Mucosa of rectum (tissue), 2 donors: Measurements from ENCODE around the gene CAMK2B.

ENCODE experiments used
- H3K27ac ChIP-seq, 2 donors: one replicate each; pipeline ENCODE4 v1.7.0; 2013; ENCODE audit warnings: inconsistent platforms in 2 of 2, low read depth in 2 of 2, low read length in 2 of 2
- H3K27me3 ChIP-seq, 2 donors: one replicate each; pipeline ENCODE4 v1.7.0; 2013; ENCODE audit warnings: low read length in 2 of 2; ENCODE audit not compliant: control insufficient read depth in 2 of 2, insufficient read depth in 2 of 2
- H3K36me3 ChIP-seq, 2 donors: one replicate each; pipeline ENCODE4 v1.7.0; 2013; ENCODE audit warnings: low read length in 2 of 2; ENCODE audit not compliant: control insufficient read depth in 2 of 2, insufficient read depth in 2 of 2
- H3K4me1 ChIP-seq, 2 donors: one replicate each; pipeline ENCODE4 v1.7.0; 2013; ENCODE audit warnings: low read length in 2 of 2, mild to moderate bottlenecking in 1 of 2; ENCODE audit not compliant: control insufficient read depth in 2 of 2, insufficient read depth in 2 of 2
- H3K4me3 ChIP-seq, 2 donors: one replicate each; pipeline ENCODE4 v1.7.0; 2013; ENCODE audit warnings: low read length in 2 of 2
- H3K9ac ChIP-seq, 2 donors: one replicate each; pipeline ENCODE4 v1.7.0; 2013; ENCODE audit warnings: low read length in 2 of 2, low read depth in 1 of 2, mild to moderate bottlenecking in 1 of 2
- H3K9me3 ChIP-seq, 2 donors: one replicate each; pipeline ENCODE4 v1.7.0; 2013; ENCODE audit warnings: low read length in 2 of 2; ENCODE audit not compliant: control insufficient read depth in 2 of 2
- donor health status: healthy.
- donor health status: Normal muscosa, but diverticular disease.

CAMK2B gene

DNA sequence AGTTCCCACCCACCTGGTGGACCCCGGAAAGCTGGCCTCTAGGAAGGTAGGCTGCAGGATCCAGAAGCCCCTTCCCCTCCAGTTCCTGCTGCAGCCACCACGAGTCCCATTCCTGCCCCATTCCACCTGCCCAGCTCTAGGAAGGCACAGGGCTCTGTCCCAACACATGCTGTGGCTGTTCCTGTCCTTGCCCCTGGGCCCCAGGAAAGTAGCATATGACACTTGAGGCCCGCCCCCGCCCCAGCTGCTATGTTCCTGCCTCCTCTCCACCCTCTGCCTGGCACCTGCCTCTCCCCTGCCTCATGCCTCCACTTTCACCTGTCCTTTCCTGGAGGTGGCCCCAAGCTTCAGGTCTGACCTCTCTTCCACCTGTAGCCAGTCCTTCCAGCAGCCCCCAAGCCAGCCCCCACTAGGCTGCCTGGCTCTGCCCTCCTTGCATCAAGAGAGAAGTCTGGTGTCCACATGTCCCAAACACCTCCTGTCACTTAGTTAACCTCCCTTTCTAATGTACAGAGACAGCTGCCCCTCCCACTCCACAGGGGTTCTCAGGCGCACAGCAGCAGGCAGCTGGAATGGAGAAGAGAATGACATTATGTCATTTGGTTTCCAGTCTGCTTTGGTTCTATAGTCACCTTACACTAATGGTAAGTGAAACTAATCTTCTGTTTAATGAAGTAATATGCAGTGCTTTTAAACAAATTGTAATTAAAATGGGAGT is 101.9 kb downstream of the CAMK2B start:
- Histone ChIP-seq H3K4me3 (no peak overlapping the region), H3K36me3 (no peaks in the 10 kb centered on the region), H3K27me3 (no peaks in the 10 kb centered on the region), H3K27ac (no peak overlapping the region), H3K9me3 (no peaks in the 10 kb centered on the region), H3K4me1 (no peaks in the 10 kb centered on the region), H3K9ac (no peak overlapping the region)

DNA sequence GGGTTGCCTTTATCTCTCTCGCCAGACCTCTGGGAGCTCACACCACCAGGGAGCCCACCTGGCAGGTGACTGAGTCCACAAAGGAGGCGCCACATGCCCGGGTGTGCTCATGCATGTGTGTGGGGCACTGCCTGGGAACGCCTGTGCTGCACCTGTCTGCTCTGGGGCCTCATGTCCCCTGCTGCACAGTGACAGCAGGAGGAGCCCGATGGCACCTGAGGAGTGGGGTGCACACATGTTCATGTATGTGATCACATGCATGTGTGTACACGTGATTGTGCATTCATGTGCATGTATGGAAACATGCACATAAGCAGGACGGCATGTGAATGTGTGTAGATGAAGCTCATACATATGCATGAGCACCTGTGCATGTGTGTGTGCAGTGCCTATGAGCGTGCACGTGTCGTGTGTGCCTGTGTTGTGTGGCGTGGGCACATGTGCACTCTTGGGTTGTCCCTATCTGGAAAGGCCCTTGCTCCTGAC is 102.6 kb downstream of the CAMK2B start:
- no peak overlapping the region for H3K9ac ChIP-seq
- H3K27ac ChIP-seq = no peak overlapping the region
- H3K9me3 ChIP-seq = no peaks in the 10 kb centered on the region
- H3K27me3 ChIP-seq = no peaks in the 10 kb centered on the region
- no peaks in the 10 kb centered on the region for H3K4me1 ChIP-seq
- H3K4me3 ChIP-seq = no peak overlapping the region
- no peaks in the 10 kb centered on the region for H3K36me3 ChIP-seq

DNA sequence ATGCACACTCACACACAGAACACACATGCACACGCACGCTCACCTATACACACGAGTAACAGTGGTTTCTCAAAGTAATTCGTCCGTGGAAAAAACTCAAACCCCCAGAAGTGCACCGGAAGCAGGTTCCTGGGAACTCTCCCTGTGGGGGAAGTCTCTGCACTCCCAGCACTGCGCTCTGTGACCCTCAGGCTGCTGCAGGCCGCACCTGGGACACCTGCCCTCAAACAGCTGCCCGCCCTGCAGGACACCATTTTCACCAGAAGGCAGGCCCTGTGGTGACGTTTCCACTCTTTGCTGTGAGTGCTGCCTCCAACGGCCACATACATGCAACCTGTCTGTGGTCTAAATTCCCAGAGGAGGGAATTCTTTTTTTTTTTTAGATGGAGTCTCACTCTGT is 103.3 kb downstream of the CAMK2B start:
- Histone ChIP-seq H3K27ac (no peak overlapping the region), H3K27me3 (no peaks in the 10 kb centered on the region), H3K4me1 (no peaks in the 10 kb centered on the region), H3K4me3 (no peak overlapping the region), H3K9ac (no peak overlapping the region), H3K9me3 (no peaks in the 10 kb centered on the region), H3K36me3 (no peaks in the 10 kb centered on the region)

DNA sequence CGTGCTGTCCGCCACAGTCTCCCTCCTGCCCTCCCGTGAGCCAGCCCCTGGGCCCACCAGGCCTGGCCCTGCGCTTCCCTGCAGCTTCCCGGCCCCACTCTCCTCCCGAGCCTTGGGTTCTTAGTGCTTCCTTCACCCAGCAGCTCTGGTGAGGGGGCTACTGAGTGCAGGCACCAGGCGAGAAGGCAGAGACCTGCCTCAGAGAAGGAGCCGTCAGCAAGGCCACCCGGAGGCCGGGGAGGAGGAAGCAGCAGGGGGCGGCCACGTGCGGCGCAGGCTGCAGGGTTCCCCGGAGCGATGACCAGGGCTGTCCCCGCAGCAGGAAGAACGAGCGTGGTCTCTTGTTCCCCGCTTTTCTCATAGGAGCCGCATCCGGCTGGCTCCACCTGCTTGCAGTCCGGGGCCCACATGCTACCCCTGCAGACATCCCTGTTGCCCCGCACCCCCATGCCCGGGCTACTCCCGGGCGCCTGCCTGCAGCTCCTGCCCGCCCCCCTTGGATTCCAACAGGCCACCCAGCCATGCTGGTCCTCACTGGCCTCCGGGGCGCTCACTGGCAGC is 104.1 kb downstream of the CAMK2B start:
- Histone ChIP-seq H3K36me3 (no peaks in the 10 kb centered on the region), H3K4me1 (no peaks in the 10 kb centered on the region), H3K9ac (no peak overlapping the region), H3K4me3 (no peak overlapping the region), H3K27ac (no peak overlapping the region), H3K27me3 (no peaks in the 10 kb centered on the region), H3K9me3 (no peaks in the 10 kb centered on the region)

DNA sequence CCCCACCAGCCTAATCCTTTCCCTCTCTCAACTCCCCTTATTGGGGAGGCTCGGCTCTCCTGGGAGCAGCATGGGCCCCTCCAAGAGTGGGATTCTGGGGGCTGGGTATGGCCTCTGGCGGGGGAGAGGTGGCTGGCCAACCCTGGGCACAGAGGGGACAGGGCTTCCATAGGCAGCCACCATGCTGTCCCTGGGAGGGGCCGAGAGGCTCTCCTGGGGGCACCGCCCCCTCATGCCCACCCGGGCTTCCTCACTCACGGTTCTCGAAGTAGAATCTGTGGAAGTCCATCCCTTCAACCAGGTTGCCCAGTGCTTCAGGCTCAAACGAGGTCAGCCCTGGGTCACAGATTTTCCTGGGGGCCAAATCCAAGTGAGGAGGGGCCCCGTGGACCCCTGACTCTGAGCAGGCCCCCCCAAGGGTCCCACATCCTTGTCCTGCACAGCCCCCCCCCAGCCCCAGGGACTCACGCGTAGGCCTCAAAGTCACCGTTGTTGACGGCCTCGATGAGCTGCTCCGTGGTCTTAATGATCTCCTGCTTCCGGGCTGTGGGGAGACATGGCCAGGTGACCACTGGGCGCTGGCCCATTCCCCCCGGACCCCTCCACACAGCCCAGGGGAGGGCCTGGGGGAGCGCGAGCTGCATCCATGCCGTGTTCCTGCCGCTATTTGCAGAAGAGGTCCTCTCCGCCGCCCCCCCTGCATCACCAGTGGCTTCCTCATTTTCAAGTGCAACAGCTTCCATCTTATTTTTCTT is 104.9 kb downstream of the CAMK2B start:
- Histone ChIP-seq H3K9me3 (no peaks in the 10 kb centered on the region), H3K4me3 (no peak overlapping the region), H3K9ac (no peak overlapping the region), H3K36me3 (no peaks in the 10 kb centered on the region), H3K27me3 (no peaks in the 10 kb centered on the region), H3K4me1 (no peaks in the 10 kb centered on the region), H3K27ac (no peak overlapping the region)

DNA sequence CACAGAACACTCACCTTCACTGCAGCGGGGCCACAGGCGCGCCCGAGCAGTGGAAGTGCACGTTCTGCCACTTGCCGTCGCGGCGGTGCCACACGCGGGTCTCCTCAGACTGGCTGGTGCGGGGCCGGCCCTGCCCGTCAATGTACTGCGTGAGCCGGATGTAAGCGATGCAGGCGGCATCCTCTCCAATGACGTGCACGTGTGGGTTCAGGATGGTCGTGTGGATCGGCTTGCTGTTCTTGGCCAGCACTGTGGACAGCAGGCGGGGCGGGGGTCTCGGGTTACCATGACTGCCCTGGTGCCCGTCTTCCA is 105.4 kb downstream of the CAMK2B start:
- Histone ChIP-seq H3K36me3 (no peaks in the 10 kb centered on the region), H3K27ac (no peak overlapping the region), H3K27me3 (no peaks in the 10 kb centered on the region), H3K9me3 (no peaks in the 10 kb centered on the region), H3K4me1 (no peaks in the 10 kb centered on the region), H3K4me3 (no peak overlapping the region), H3K9ac (no peak overlapping the region)

DNA sequence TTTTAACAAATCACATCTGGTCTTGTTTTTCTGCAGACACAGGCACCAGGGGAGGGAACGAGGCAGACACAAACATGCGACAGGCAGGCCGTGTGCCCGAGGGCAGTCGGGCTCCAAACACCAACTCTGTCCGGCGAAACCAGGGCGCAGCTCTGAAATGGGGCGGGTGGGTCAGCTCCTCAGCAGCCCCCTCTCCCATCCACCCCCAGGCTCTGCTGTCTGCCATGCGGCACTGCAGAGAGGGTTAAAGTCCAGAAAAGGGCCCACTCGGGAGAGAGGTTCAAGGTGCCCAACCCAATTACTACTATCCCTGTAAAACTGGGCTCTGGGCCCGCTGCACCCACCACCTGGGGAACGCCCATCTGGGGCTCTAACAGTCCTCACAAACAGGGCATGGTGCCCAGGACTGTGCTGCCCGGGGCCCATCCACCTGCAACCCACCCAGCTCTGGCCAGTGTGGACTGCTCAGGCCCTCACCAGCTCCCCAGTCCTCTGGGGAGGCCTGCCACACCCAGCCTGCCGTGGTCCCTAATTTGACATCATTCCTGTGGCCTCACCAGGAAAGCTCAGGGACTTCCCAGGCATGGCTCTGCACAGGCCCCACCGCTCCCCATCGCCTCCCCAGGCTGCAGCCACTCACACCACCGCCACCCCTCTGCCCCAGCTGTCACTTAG is 105.9 kb downstream of the CAMK2B start:
- no peak overlapping the region for H3K27ac ChIP-seq
- H3K36me3 ChIP-seq = no peaks in the 10 kb centered on the region
- no peak overlapping the region for H3K4me3 ChIP-seq
- no peak overlapping the region for H3K9ac ChIP-seq
- H3K27me3 ChIP-seq = no peaks in the 10 kb centered on the region
- H3K9me3 ChIP-seq = no peaks in the 10 kb centered on the region
- H3K4me1 ChIP-seq = no peaks in the 10 kb centered on the region

DNA sequence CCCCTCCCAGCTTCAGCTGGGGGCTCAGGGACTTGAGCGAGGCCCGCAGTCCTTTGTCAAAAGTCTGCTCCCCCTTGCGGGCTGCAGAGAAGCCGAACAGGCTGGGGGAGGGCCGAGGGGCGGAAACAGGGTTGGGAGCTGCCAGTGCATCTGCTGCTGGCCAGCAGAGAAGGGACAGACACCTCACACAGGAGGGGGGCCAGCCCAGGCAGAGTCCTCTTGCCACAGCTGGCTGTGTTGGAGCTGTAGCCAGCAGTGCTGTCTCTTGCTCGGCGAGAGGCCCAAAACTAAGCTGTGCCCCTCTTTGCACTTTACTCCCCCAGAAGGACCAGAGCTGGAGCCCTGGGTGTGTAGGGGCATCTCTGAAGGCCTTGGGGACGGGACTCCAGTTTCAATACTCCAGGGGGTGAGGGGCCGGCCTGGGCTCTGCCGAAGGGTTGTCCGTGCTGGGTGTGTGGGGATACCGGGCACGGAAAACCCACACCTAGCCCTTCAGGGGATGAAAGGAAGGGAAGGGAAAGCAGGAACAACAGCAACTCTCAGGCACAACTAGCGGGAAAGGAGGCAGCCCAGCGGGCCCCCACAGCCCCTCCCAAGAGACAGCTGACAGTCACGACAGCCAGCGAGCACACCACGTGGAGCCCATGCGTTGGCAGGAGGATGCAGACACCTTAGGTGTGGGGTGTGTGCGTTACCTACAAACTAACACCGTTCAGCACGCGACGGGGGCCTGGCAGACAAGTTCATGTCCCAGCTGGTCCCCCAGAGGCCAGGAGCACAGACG is 106.8 kb downstream of the CAMK2B start:
- Histone ChIP-seq H3K4me3 (no peak overlapping the region), H3K9me3 (no peaks in the 10 kb centered on the region), H3K9ac (no peak overlapping the region), H3K27me3 (no peaks in the 10 kb centered on the region), H3K36me3 (peaks cover 0 to 2% of the 10 kb centered on the region in 2 donors), H3K27ac (no peak overlapping the region), H3K4me1 (no peaks in the 10 kb centered on the region)

DNA sequence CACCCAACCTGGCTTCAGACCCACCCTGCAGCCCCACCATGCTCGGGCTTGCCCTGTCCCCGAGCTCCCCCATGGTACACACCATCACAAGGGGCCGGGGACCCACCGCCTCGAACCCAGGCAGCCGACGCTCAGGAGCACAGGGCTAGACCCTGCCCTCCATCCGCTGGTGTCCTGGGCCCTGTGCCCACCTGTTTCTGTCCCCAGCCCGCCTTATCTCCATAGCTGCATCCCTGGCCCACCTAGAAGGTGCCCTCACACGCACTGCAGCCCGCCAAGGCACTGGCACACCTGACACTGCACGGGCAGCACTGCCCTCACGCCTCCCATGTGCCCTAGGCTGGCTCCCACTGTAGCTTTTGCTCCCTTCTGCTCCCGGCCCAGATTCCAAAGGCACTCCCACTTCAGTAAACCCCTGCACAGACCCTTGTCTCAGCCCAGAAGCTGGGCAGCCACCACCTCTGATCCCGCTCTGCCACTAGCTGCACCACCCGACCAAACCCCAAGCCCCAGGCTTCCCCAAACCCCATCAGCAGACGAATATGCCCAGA is 107.5 kb downstream of the CAMK2B start:
- Histone ChIP-seq H3K9me3 (no peaks in the 10 kb centered on the region), H3K9ac (no peak overlapping the region), H3K27ac (no peak overlapping the region), H3K36me3 (peaks cover 5 to 8% of the 10 kb centered on the region in 2 donors), H3K4me3 (no peak overlapping the region), H3K27me3 (no peaks in the 10 kb centered on the region), H3K4me1 (no peaks in the 10 kb centered on the region)
